NCI-H2081 treated with DMSO at 0.1 percent for 48 hours (cell line): ENCODE measurements around the gene FGA.

Source experiments
- DNase-seq: peaks from one replicate; lab custom pipeline; 2025; lab: John Stamatoyannopoulos, UW

Gene FGA

DNA sequence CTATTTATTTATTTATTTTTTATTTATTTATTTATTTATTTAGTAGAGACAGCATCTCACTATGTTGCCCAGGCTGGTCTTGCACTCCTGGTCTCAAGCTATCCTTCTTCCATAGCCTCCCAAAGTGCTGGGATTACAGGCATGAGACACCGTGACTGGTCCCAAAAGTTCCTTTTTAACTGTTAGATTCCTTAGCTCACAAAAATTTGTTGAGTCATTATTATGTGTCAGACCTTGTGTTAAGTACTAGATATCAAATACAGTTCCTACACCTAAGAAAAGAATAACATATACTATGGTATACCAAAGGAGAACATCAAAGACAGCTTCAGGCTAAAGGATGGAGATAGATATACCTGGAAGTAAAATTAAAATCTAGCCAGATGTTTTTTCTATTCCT is 11.6 kb downstream of the FGA start:
- no peak for DNase-seq

- DNase-seq: no peak
Observed at GRCh38 chr4:154577324-154577723, 13.2 kb downstream of the FGA start.

DNA sequence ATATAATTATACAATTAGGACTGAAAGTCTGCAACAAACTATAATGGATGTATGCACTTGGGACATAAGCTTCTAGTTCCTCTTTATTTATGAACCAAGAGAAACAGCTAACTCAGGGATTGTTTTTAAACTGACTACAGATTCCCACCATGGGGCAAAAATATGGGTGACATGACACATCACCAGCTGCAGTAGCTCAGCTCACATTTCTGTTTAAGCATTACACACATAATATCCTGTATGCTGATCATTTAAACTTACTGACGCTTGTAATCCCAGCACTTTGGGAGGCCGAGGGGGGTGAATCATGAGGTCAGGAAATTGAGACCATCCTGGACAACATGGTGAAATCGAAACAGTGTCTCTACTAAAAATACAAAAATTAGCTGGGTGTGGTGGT is 16.2 kb downstream of the FGA start:
- no peak for DNase-seq

DNA sequence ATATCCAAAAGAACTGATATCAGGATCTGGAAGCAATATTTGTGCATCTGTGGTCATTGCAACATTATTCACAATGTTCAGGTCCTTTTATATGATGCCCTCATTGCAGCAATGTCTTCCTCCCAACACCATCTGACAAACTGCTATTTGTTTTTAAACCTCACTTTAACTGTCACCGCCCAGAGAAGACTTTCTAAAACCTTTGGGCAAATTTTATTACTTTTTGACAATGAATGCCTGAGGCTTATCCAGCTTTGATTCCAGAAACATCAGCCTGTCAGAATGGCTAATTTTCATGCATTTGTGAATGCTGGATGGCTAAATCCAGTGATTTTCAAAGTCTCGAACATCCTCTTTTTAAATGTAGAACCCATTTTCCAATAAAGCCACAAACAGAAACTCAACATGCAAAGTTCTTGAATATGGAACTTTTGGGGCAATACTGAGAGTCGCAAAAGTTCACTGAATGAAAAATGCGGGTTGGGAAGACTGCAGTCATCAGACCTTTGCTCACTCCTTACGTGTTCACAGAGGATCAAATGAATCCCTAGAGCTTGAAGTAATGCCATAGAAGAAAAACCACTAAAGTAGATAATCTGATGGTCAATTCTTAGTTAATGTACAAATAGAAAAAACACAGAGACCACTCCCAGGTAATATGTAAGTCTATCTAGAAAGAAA is 17.2 kb downstream of the FGA start:
- DNase-seq: no peak

- DNase-seq: no peak
Observed at GRCh38 chr4:154569584-154569983, 21.0 kb downstream of the FGA start.

GRCh38 chr4:154569028-154569427 is 21.5 kb downstream of the FGA start:
- no peak for DNase-seq

- no peak for DNase-seq
Observed at GRCh38 chr4:154566639-154567204, 23.8 kb downstream of the FGA start.

DNA sequence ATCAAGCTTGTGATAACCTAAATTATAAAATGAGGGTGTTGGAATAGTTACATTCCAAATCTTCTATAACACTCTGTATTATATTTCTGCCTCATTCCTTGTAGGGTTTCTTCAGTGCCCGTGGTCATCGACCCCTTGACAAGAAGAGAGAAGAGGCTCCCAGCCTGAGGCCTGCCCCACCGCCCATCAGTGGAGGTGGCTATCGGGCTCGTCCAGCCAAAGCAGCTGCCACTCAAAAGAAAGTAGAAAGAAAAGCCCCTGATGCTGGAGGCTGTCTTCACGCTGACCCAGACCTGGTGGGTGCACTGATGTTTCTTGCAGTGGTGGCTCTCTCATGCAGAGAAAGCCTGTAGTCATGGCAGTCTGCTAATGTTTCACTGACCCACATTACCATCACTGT is 24.8 kb downstream of the FGA start:
- DNase-seq: no peak

GRCh38 chr4:154564311-154564710 is 26.2 kb downstream of the FGA start:
- no peak for DNase-seq

GRCh38 chr4:154562697-154563254 is 27.8 kb downstream of the FGA start, which contains the start of gene FGB:
Gene FGB, plus strand, starts transcription at chr4:154563011. Its CDS starts 8 bp downstream, at chr4:154563019.
- no peak for DNase-seq

- no peak for DNase-seq
Observed at GRCh38 chr4:154560824-154561231, 29.7 kb downstream of the FGA start.

DNA sequence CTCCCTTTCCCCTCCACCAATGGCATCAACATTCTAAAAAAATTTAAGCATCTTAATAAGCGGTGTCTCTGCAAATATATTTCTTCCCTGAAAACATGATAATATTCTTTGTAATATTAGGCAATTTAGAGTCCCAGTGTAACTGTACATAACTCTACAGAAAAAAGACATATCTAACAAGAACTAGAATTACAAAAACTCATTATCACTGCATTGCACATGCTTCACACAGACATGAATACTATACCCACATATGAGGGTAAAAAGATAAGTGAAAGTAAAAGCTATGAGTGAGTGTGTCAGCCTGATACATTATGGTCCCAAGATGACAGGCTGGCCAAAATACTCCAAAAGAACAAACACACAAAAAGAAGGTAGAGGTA is 30.1 kb downstream of the FGA start:
- no peak for DNase-seq

- no peak for DNase-seq
Observed at GRCh38 chr4:154559494-154560418, 30.8 kb downstream of the FGA start.

- DNase-seq: no peak
Observed at GRCh38 chr4:154559141-154559493, 31.4 kb downstream of the FGA start.

- DNase-seq: peak; percentile 12
Observed at GRCh38 chr4:154551872-154552686, 38.5 kb downstream of the FGA start.

DNA sequence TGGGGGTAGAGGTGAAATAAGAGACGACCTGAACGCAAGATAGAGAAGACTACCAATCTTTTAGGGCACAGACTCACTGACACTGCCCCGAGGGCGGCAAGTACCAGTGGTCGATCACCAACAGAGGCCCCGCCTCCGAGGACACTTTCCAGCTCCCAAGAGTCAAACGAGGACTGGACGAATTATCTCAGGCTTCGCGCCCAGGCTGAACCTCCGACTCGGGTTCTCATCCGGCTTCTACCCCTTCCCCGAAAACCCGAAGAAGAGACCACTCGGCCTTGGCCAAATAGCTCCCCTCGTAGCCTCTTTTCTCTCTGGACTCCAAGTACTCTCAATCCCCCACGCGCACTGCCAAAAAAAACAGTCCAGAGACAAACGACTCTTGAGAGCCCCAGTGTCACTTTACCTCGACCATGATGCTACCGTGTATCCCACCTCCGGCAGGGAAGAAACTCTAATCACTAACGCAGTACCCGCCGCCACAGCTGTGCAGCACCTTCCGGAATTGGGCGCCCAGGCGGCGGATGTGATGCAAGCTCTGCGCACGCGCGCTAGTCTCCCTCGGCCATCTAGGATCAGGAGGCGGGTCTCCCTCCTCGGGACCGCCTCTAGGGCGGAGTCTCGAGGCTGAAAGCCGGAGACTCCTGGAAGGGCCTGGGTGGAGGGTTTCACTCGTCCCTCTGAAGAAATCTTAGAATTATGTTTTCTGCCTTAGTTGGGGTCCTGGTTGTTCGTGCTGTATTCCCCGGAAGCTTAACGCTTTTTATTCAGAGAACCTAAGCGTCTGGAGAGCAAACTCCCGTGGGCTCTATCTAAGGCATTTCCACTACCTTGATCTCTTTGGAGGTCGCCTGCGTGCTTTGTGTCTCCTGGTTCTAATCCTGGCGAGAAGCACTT is 40.4 kb downstream of the FGA start, which contains the start of gene PLRG1:
Gene PLRG1 (minus strand): TSS at position 507 of the 897 bp plus-strand sequence. CDS start 92 bp downstream, at position 415.
- DNase-seq: peak; percentile 52

DNA sequence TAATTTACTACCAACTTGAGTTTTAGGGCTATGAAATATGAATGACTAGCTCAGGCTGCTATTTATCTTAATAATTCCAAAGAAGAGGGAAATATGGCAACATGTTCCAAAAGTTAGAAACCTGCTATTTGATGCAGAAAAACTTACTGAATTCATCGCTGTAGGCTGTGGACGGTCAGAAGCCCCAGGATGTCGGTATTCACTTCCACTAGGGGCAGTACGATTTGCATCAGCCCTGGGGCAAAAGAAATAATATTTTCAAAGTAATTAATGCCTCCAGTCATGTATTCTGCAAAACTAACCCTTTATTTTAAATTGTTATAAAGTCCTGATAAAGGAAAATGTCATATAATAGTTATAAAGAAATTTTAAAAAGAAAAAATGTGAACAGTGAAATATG is 44.9 kb downstream of the FGA start:
- DNase-seq: no peak

DNA sequence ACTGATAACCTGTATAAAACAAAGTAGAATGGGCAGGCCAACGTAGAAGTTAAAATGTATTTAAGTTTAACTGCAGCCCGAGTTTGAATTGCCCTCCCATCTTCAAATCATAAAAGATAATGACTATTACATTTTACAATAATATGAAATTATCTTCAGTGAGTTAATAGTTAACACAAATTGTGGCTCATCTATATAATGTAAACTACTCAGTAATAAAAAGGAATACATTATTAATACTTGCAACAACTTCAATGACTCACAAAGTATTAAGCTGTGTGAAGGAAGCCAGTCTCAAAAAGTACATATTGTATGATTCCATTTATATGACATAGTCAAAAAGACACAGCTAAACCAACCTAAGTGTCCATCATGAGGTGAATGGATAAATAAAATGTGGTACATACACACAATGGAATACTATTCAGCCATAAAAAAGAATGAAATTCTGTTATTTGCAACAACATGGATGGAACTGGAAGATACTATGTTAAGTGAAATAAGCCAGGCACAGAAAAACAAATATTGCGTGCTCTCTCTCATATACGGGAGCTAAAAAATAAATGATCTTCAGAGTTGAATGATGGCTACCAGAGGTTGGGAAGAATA is 48.2 kb downstream of the FGA start:
- no peak for DNase-seq
